DOHH2 (cell line): Measurements from ENCODE around the gene TUBB4A.

Experiments
- H3F3A ChIP-seq: fragments of 200-600 bp; sonication (generic), shearing (Covaris generic); 2 replicates; pipeline ENCODE4 v1.6.0; 2016; ENCODE audit warnings: antibody characterized with exemption, mild to moderate bottlenecking; ENCODE audit not compliant: control insufficient read depth, insufficient read depth
- H3K27ac ChIP-seq: fragments of 200-600 bp; sonication (generic); 2 replicates; pipeline ENCODE4 v1.5.1; 2014; ENCODE audit warnings: low read depth, mild to moderate bottlenecking, low read length, moderate library complexity
- H3K27me3 ChIP-seq: fragments of 200-600 bp; sonication (generic); 2 replicates; pipeline ENCODE4 v1.6.1; 2014; ENCODE audit warnings: mild to moderate bottlenecking, low read length, mixed read lengths; ENCODE audit not compliant: control insufficient read depth
- H3K36me3 ChIP-seq: fragments of 200-600 bp; sonication (generic); 2 replicates; pipeline ENCODE4 v1.6.1; 2014; ENCODE audit warnings: mild to moderate bottlenecking, low read length, moderate library complexity, mixed read lengths; ENCODE audit not compliant: control insufficient read depth
- H3K4me1 ChIP-seq: fragments of 200-600 bp; sonication (generic); 2 replicates; pipeline ENCODE4 v1.6.1; 2014; ENCODE audit warnings: mild to moderate bottlenecking, low read length, mixed read lengths; ENCODE audit not compliant: control insufficient read depth
- H3K4me2 ChIP-seq: fragments of 200-600 bp; sonication (generic); 2 replicates; pipeline ENCODE4 v1.6.0; 2014; ENCODE audit warnings: mild to moderate bottlenecking, low read length, moderate library complexity
- H3K4me3 ChIP-seq: fragments of 200-600 bp; sonication (generic); 2 replicates; pipeline ENCODE4 v1.5.1; 2014; ENCODE audit warnings: mild to moderate bottlenecking, low read length, mixed read lengths
- H3K79me2 ChIP-seq: fragments of 200-600 bp; sonication (generic); 2 replicates; pipeline ENCODE4 v1.6.1; 2014; ENCODE audit warnings: mild to moderate bottlenecking, low read length, mixed read lengths; ENCODE audit not compliant: control insufficient read depth
- H3K9me2 ChIP-seq: fragments of 200-600 bp; sonication (generic); replicated peaks from 2 replicates; pipeline ENCODE4 v1.6.1; 2014; ENCODE audit warnings: mild to moderate bottlenecking, low read length, mixed read lengths; ENCODE audit not compliant: control insufficient read depth
- H3K9me3 ChIP-seq: fragments of 200-600 bp; sonication (generic); 2 replicates; pipeline ENCODE4 v1.6.1; 2014; ENCODE audit warnings: antibody characterized with exemption, low read length, mixed read lengths; ENCODE audit not compliant: control insufficient read depth, insufficient read depth
- H4K20me1 ChIP-seq: fragments of 200-600 bp; sonication (generic); 2 replicates; pipeline ENCODE4 v1.6.0; 2014; ENCODE audit warnings: low read depth, mild to moderate bottlenecking, antibody characterized with exemption, low read length, moderate library complexity; ENCODE audit not compliant: control insufficient read depth, insufficient read depth
- CTCF ChIP-seq: fragments of 200-600 bp; sonication (generic); IDR thresholded peaks from one replicate; pipeline ENCODE4 v1.5.1; 2014; ENCODE audit warnings: antibody characterized with exemption, mild to moderate bottlenecking, low read depth, low read length; ENCODE audit not compliant: poor library complexity, severe bottlenecking
- EZH2phosphoT487 ChIP-seq: fragments of 200-600 bp; sonication (generic); IDR thresholded peaks from 2 replicates; pipeline ENCODE4 v1.6.1; 2017; ENCODE audit warnings: borderline replicate concordance, mild to moderate bottlenecking, antibody characterized with exemption, low read length, moderate library complexity, mixed read lengths

Gene TUBB4A

DNA sequence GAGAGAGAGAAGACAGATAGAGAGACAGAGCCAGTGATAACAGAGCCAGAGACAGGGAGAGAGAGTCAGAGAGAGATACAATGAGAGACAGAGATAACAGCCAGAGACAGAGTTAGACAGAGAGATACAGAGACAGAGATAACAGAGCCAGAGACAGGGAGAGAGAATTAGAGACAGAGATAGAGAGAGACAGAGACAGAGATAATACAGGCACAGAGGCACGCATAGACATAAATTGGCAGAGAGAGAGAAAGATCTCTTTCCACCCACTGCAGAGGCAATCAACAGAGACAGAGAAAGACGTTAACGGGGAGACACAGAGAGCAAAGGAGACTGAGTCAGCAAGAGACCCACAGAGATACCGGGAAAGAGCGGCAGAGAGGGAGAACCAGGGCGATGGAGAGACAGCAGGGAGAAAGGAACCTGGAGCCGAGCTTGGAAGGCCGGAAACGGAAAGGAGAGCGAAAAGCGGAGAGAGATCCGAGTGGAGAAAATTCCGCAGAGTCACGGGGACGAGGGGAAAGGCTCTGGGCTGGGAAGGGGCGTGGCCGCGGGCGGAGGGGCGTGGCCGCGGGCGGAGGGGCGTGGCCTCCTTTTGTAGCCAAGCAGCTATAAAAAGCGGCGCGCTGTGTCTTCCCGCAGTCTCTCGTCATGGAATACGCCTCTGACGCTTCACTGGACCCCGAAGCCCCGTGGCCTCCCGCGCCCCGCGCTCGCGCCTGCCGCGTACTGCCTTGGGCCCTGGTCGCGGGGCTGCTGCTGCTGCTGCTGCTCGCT is 28.5 kb upstream of the TUBB4A start, which contains the start of gene TNFSF9:
TNFSF9 (plus strand) TSS at position 641 of the 777 bp plus-strand sequence; CDS start at position 652, 11 bp downstream.
- Histone ChIP-seq H4K20me1 (peaks cover 9% of the 10 kb centered on the region; the same call in 1 of the 2 replicates), H3K4me2 (peak within 1 kb of the TSS; percentile 87), H3K9me2 (no peaks in the 10 kb centered on the region), H3F3A (peaks cover 39% of the 10 kb centered on the region), H3K9me3 (no peaks in the 10 kb centered on the region), H3K36me3 (peaks cover 37% of the 10 kb centered on the region), H3K4me3 (peak within 1 kb of the TSS; percentile 94), H3K27ac (peak within 1 kb of the TSS; percentile 93), H3K27me3 (no peaks in the 10 kb centered on the region), H3K4me1 (peaks cover 53% of the 10 kb centered on the region), H3K79me2 (peaks cover 45% of the 10 kb centered on the region)
- TF ChIP-seq EZH2phosphoT487: no peak

- Histone ChIP-seq H3K4me3 (peak overlapping the region; percentile 94), H4K20me1 (peaks cover 9% of the 10 kb centered on the region; the same call in 1 of the 2 replicates), H3K36me3 (peaks cover 32% of the 10 kb centered on the region), H3K4me2 (peak overlapping the region; percentile 87), H3K27ac (peak overlapping the region; percentile 93), H3K9me2 (no peaks in the 10 kb centered on the region), H3K27me3 (no peaks in the 10 kb centered on the region), H3K79me2 (peaks cover 45% of the 10 kb centered on the region), H3K9me3 (no peaks in the 10 kb centered on the region), H3K4me1 (peaks cover 50% of the 10 kb centered on the region), H3F3A (peaks cover 32% of the 10 kb centered on the region)
- no peak for TF ChIP-seq CTCF
- no peak for TF ChIP-seq EZH2phosphoT487
These were observed 27.9 kb upstream of the TUBB4A start for GRCh38 chr19:6529937-6530385.

GRCh38 chr19:6529351-6529750 is 27.2 kb upstream of the TUBB4A start:
- Histone ChIP-seq H3K27me3 (no peaks in the 10 kb centered on the region), H3K36me3 (peaks cover 26% of the 10 kb centered on the region), H3K27ac (peak overlapping the region; percentile 93), H3K4me1 (peaks cover 51% of the 10 kb centered on the region), H3K9me3 (no peaks in the 10 kb centered on the region), H3K4me3 (peak overlapping the region; percentile 94), H3F3A (peaks cover 31% of the 10 kb centered on the region), H3K79me2 (peaks cover 40% of the 10 kb centered on the region), H3K4me2 (peak overlapping the region; percentile 87), H3K9me2 (no peaks in the 10 kb centered on the region), H4K20me1 (peaks cover 9% of the 10 kb centered on the region; the same call in 1 of the 2 replicates)
- no peak for TF ChIP-seq CTCF
- no peak for TF ChIP-seq EZH2phosphoT487
